Hematopoietic multipotent progenitor cell (in vitro differentiated cells): ENCODE results near the gene PRR18. TPM values are rescaled to one million over a fixed set of nuclear protein-coding genes. Genes with fewer than 3 reads are reported as not detected.

Experiments
- total RNA-seq: library from RNA; depleted of rRNA; stranded (reverse); fragments of >200 nt; gene quantifications from one replicate; pipeline ENCODE4 v1.2.3, GENCODE V29; 2012

Gene PRR18
- total RNA-seq, 1 donor = not detected

Other genes with a start within 250 kb of the PRR18 start
- gene TBXT, start 140.5 kb downstream of the PRR18 start, total RNA-seq = not detected
- 34.2 TPM for gene SFT2D1, start 34.2 kb upstream of the PRR18 start, total RNA-seq
- gene MPC1, start 74.5 kb upstream of the PRR18 start, total RNA-seq = 14.3 TPM